ENCODE results near the gene RASA2. TPM values are rescaled to one million over a fixed set of nuclear protein-coding genes. Genes with fewer than 3 reads are reported as not detected.
A peak's percentile ranks its signal among the peaks of the same experiment; 100 is the strongest.

The RASA2 gene
- total and polyA plus RNA-seq, 9 of the 15 experiments (the other 6 are each of a cell fraction or from before 2014, with no cell fraction given): 2.0 to 12.8 (median 9.5) TPM

GRCh38 chr3:141659821-141660613 lies 173.2 kb downstream of the RASA2 start (continued):
- TF ChIP-seq ZNF398 (CRISPR knock-in tag; IDR thresholded peaks at IDR 0.05) (no peak), NCOA4 (IDR thresholded peaks at IDR 0.05; ENCODE audit: partially characterized antibody) (no peak), NFYB (IDR thresholded peaks at IDR 0.05; ENCODE audit: extremely low read depth, insufficient read length) (no peak), THAP7 (CRISPR knock-in tag; IDR thresholded peaks at IDR 0.05) (no peak), PHF8 (IDR thresholded peaks at IDR 0.05; ENCODE audit: borderline replicate concordance, low read length) (peak; percentile 39; the same call in 1 of the 2 replicates), U2AF1 (optimal IDR thresholded peaks at IDR 0.05; ENCODE audit: low read depth, low read length) (no peak), SMAD4 (CRISPR knock-in tag; conservative IDR thresholded peaks at IDR 0.05) (peak; percentile 33; the same call in 1 of the 2 replicates), NR2F6 (CRISPR knock-in tag; IDR thresholded peaks at IDR 0.05) (no peak), TAF9B (IDR thresholded peaks at IDR 0.05; ENCODE audit: partially characterized antibody) (no peak), ZBTB33 (CRISPR knock-in tag; IDR thresholded peaks at IDR 0.05) (peak; percentile 83), POLR2AphosphoS5 (IDR thresholded peaks at IDR 0.05; ENCODE audit: control insufficient read depth, insufficient read depth, low read depth, low read length) (no peak), ZNF511 (CRISPR knock-in tag; IDR thresholded peaks at IDR 0.05) (no peak), CCNT2 (IDR thresholded peaks at IDR 0.05; ENCODE audit: borderline replicate concordance, extremely low read depth, insufficient read length, low read depth, low read length) (no peak), HDGF (IDR thresholded peaks at IDR 0.05) (no peak), L3MBTL2 (IDR thresholded peaks at IDR 0.05) (peak; percentile 80), ZNF444 (CRISPR knock-in tag; IDR thresholded peaks at IDR 0.05) (no peak), RAD21 (CRISPR knock-in tag; conservative IDR thresholded peaks at IDR 0.05 in 1 of 2, IDR thresholded peaks at IDR 0.05 in 1 of 2) (no peak), DDX20 (tag; IDR thresholded peaks at IDR 0.05; ENCODE audit: low read depth) (no peak)

Measured in K562 (cell line).